Measurements from ENCODE around the gene NACC1. TPM values are rescaled to one million over a fixed set of nuclear protein-coding genes. Genes with fewer than 3 reads are reported as not detected.

NACC1 gene
- total RNA-seq, 1 donor from 2014 or later: 30.7 TPM

- intact Hi-C loops (cut with DNase I): no loop called here
- DNase-seq (ENCODE audit: low spot score): no peak
These were observed 31.7 kb upstream of the NACC1 start for GRCh38 chr19:13086341-13086740.

GRCh38 chr19:13087295-13087694 is 30.8 kb upstream of the NACC1 start:
- intact Hi-C loops (cut with DNase I): no loop called here
- no peak for DNase-seq (ENCODE audit: low spot score)
- no peak for ATAC-seq

More at GRCh38 chr19:13086341-13086740, 31.7 kb upstream of the NACC1 start:
- ATAC-seq: no peak

- DNase-seq (ENCODE audit: low spot score): no peak
- ATAC-seq: no peak
- intact Hi-C loops (cut with DNase I): no loop called here
These were observed 30.1 kb upstream of the NACC1 start for GRCh38 chr19:13087795-13088537.

GRCh38 chr19:13089139-13089856 is 28.8 kb upstream of the NACC1 start:
- DNase-seq (ENCODE audit: low spot score) (no peak), ATAC-seq (no peak)
- intact Hi-C loops (cut with DNase I): no loop called here

GRCh38 chr19:13089857-13090507 is 28.1 kb upstream of the NACC1 start:
- intact Hi-C loops (cut with DNase I): no loop called here
- DNase-seq (ENCODE audit: low spot score) (no peak), ATAC-seq (no peak)

- ATAC-seq (no peak), DNase-seq (ENCODE audit: low spot score) (no peak)
- intact Hi-C loops (cut with DNase I): no loop called here
These were observed 27.4 kb upstream of the NACC1 start for GRCh38 chr19:13090511-13091231.

GRCh38 chr19:13091400-13092157 is 26.5 kb upstream of the NACC1 start:
- peak; percentile 80 for ATAC-seq
- DNase-seq (ENCODE audit: low spot score): no peak
- intact Hi-C loops (cut with DNase I): loop anchor here (2.0 kb wide), 1 partner anchor 111 kb away; no protein-coding TSS in a partner anchor

GRCh38 chr19:13092158-13092543 is 25.9 kb upstream of the NACC1 start:
- intact Hi-C loops (cut with DNase I): loop anchor here (2.0 kb wide), 1 partner anchor 111 kb away; no protein-coding TSS in a partner anchor
- DNase-seq (ENCODE audit: low spot score) (no peak), ATAC-seq (no peak)

- intact Hi-C loops (cut with DNase I): loop anchor here (2.0 kb wide), 1 partner anchor 112 kb away; no protein-coding TSS in a partner anchor
- DNase-seq (ENCODE audit: low spot score) (no peak), ATAC-seq (no peak)
These were observed 25.3 kb upstream of the NACC1 start for GRCh38 chr19:13092606-13093235.

GRCh38 chr19:13093407-13094105 is 24.5 kb upstream of the NACC1 start:
- DNase-seq (ENCODE audit: low spot score) (peak; percentile 90), ATAC-seq (peak; percentile 74)
- intact Hi-C loops (cut with DNase I): loop anchor here (2.0 kb wide), 1 partner anchor 113 kb away; no protein-coding TSS in a partner anchor

GRCh38 chr19:13094106-13094504 is 24.0 kb upstream of the NACC1 start:
- DNase-seq (ENCODE audit: low spot score) (no peak), ATAC-seq (no peak)
- intact Hi-C loops (cut with DNase I): no loop called here

GRCh38 chr19:13094771-13095392 is 23.2 kb upstream of the NACC1 start:
- no peak for ATAC-seq
- intact Hi-C loops (cut with DNase I): no loop called here
- DNase-seq (ENCODE audit: low spot score): no peak

- DNase-seq (ENCODE audit: low spot score) (no peak), ATAC-seq (no peak)
- intact Hi-C loops (cut with DNase I): no loop called here
These were observed 22.7 kb upstream of the NACC1 start for GRCh38 chr19:13095393-13095784.

GRCh38 chr19:13095934-13096927 is 21.8 kb upstream of the NACC1 start:
- intact Hi-C loops (cut with DNase I): no loop called here
- no peak for ATAC-seq
- no peak for DNase-seq (ENCODE audit: low spot score)

GRCh38 chr19:13097033-13097462 is 21.0 kb upstream of the NACC1 start:
- ATAC-seq: no peak
- DNase-seq (ENCODE audit: low spot score): no peak
- intact Hi-C loops (cut with DNase I): no loop called here
